ENCODE results near the gene GTF2A1L.

The GTF2A1L gene

GRCh38 chr2:48707466-48707865, 89.8 kb downstream of the GTF2A1L start:
- DNase-seq (ENCODE audit: low read depth) = no peak

GRCh38 chr2:48709096-48710034, 91.7 kb downstream of the GTF2A1L start:
- no peak for DNase-seq (ENCODE audit: low read depth)

- no peak for DNase-seq (ENCODE audit: low read depth)
Observed at GRCh38 chr2:48711343-48711742, 93.7 kb downstream of the GTF2A1L start.

GRCh38 chr2:48712151-48712550, 94.5 kb downstream of the GTF2A1L start:
- no peak for DNase-seq (ENCODE audit: low read depth)

GRCh38 chr2:48713647-48714046, 96.0 kb downstream of the GTF2A1L start:
- DNase-seq (ENCODE audit: low read depth) = no peak

- no peak for DNase-seq (ENCODE audit: low read depth)
Observed at GRCh38 chr2:48714245-48714644, 96.6 kb downstream of the GTF2A1L start.

GRCh38 chr2:48715042-48715899, 97.6 kb downstream of the GTF2A1L start:
- no peak for DNase-seq (ENCODE audit: low read depth)

- no peak for DNase-seq (ENCODE audit: low read depth)
Observed at GRCh38 chr2:48715956-48716355, 98.3 kb downstream of the GTF2A1L start.

GRCh38 chr2:48717846-48718245, 100.2 kb downstream of the GTF2A1L start:
- DNase-seq (ENCODE audit: low read depth) = no peak

GRCh38 chr2:48719480-48720177, 102.0 kb downstream of the GTF2A1L start:
- DNase-seq (ENCODE audit: low read depth) = no peak

- no peak for DNase-seq (ENCODE audit: low read depth)
Observed at GRCh38 chr2:48721158-48721557, 103.5 kb downstream of the GTF2A1L start.

GRCh38 chr2:48722391-48722790, 104.7 kb downstream of the GTF2A1L start:
- DNase-seq (ENCODE audit: low read depth) = no peak

GRCh38 chr2:48723129-48723528, 105.5 kb downstream of the GTF2A1L start:
- no peak for DNase-seq (ENCODE audit: low read depth)

- DNase-seq (ENCODE audit: low read depth) = no peak
Observed at GRCh38 chr2:48724278-48724677, 106.6 kb downstream of the GTF2A1L start.

- DNase-seq (ENCODE audit: low read depth) = no peak
Observed at GRCh38 chr2:48725696-48726494, 108.2 kb downstream of the GTF2A1L start.

GRCh38 chr2:48727560-48727959, 109.9 kb downstream of the GTF2A1L start:
- no peak for DNase-seq (ENCODE audit: low read depth)

- no peak for DNase-seq (ENCODE audit: low read depth)
Observed at GRCh38 chr2:48728295-48728694, 110.6 kb downstream of the GTF2A1L start.

GRCh38 chr2:48728840-48729239, 111.2 kb downstream of the GTF2A1L start:
- no peak for DNase-seq (ENCODE audit: low read depth)

Measured in activated T-helper 9 cell treated with anti-CD3 and anti-CD28 coated beads, Interleukin-2, amount 50 U/mL, for 16 hours (primary cell).